GM21737 (cell line): Measurements from ENCODE around the gene ZBTB42.
A peak's percentile ranks its signal among the peaks of the same experiment; 100 is the strongest.

ENCODE experiments used
- ATAC-seq: cut with Tn5 transposase; IDR thresholded peaks from one replicate; pipeline ENCODE4 v1.9.1; 2021; ENCODE audit warnings: mild to moderate bottlenecking, moderate library complexity; ENCODE audit not compliant: unreplicated experiment

Gene ZBTB42

DNA sequence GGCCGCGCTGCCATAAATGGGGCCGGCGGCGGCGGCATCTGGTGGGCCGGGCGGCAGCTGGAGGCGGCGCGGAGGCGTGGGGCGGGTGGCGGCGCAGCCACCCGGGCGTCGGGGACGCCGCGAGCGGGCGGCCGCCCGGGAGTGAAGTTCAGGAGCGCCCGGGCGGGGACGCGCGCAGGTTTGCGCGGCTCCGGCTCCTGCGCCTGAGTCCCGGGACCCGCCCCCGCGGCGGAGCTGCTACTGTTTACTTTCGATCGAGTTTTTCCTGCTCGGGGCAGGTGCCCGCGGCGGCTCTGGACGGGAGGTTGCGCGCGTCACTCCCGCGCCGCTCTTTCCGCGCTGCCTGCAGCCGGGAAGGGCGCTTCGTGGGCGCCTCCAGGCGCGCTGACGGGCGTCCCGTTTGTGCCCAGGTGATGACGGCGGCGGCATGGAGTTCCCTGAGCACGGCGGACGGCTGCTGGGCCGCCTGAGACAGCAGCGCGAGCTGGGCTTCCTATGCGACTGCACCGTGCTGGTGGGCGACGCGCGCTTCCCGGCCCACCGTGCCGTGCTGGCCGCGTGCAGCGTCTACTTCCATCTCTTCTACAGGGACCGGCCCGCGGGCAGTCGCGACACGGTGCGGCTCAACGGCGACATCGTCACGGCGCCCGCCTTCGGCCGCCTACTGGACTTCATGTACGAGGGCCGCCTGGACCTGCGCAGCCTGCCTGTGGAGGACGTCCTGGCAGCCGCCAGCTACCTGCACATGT is at the start of gene ZBTB42:
ZBTB42 (plus strand) TSS at position 331 of the 749 bp plus-strand sequence; CDS start at position 428, 97 bp downstream.
- peak; percentile 29 for ATAC-seq

- ATAC-seq, result no peak
Measured at GRCh38 chr14:104751539-104752422, 49.1 kb upstream of the ZBTB42 start.

- no peak for ATAC-seq
Measured at GRCh38 chr14:104752423-104752734, 48.5 kb upstream of the ZBTB42 start.

GRCh38 chr14:104752735-104753527 is 48.0 kb upstream of the ZBTB42 start, which contains the start of gene SIVA1:
SIVA1 (plus strand) TSS chr14:104753147; CDS start chr14:104753202, 55 bp downstream.
- peak; percentile 87 for ATAC-seq

- ATAC-seq, result no peak
Measured at GRCh38 chr14:104753528-104754212, 47.2 kb upstream of the ZBTB42 start.

- no peak for ATAC-seq
Measured at GRCh38 chr14:104754213-104754851, 46.6 kb upstream of the ZBTB42 start.

GRCh38 chr14:104755621-104756020 is 45.3 kb upstream of the ZBTB42 start:
- no peak for ATAC-seq

GRCh38 chr14:104756477-104757237 is 44.2 kb upstream of the ZBTB42 start:
- no peak for ATAC-seq

DNA sequence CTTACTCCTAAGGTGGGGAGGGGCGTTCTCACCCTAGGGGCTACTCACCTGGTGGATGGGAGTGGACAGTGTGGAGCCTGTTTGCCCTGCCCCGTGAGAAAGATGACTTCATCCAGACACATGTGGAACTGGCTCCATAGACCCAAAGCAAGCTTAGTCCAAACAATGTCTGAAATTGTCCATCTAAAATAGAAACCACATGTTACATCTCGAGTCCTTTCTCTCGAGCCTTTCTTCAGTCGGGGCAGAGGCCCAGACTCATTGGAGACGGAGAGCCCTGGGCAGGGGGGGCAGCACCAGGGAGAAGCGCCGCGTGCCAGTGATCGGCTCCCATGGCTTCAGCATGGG is 43.7 kb upstream of the ZBTB42 start:
- no peak for ATAC-seq

DNA sequence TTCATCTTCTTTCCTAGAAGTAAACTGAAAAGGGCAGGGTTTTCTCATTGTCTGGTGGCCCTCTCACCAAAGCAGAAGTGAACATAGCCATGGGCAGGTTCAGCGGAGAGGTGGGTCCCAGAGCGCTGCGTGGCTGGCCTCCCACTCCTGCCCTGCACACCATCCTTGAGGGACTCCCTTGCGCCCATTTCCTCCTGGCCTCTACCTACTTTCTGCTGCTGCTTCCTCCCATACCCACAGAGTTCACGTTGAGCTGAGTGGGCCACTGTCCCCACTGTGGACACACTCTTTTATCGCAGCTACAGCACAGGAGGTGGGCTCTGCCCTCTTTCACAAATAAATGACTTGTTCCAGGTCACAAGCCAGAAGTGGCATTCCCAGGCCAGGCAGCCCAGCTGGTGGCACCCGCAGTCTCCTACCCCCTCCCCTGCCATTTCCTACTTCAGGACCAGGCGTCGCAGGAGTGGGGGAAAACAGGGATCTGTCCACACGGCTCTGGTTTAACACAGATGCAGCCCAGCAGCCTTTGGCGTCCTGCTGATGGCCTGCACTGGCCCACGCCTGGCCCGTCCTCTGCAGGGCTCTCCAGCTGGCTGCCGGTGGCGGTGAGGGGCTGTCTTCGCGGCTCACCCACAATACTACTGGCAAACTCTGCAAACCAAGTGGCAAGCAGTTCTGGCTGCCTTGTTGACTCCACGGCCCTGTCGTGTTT is 43.1 kb upstream of the ZBTB42 start:
- no peak for ATAC-seq

GRCh38 chr14:104758981-104759969 is 41.6 kb upstream of the ZBTB42 start:
- ATAC-seq, result no peak

GRCh38 chr14:104765517-104765916 is 35.4 kb upstream of the ZBTB42 start:
- ATAC-seq, result no peak

- ATAC-seq, result no peak
Measured at GRCh38 chr14:104766256-104766862, 34.5 kb upstream of the ZBTB42 start.

DNA sequence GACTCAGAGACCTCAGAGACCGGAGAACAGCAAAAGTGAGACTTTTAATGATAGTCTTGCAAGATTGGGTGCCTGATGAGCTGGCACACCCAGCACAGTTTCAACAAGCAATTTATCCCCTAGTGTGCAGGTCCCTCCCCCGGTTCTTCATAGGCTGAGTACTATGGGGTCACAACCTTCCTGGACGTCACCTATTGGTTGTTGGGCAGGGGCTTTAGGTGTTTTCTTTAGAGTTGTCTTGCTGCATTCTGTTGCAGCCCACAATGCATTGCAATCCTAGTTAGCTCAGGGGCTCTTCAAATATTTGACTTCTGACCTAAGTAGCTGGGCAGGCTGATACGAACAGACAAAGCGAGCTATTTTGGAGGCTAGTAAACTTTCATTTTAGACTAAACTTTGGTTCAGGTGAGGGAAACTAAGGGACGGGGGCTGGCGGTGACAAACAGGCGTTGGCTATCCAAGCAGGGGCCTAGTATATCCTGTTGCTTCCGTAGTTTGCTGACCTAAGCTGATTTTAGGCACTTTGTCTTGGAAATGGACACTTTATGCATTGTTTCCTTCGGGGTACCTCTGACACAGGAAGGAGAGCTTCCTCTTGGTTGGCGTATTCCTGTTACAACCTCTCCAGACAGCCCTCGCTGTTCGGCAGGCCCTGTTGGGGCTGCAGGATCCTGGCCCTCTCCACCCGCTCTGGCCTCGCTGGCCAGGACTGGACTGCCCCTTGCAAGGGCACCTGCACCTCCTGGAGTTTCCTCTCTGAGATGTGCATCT is 33.9 kb upstream of the ZBTB42 start:
- ATAC-seq, result no peak

- no peak for ATAC-seq
Measured at GRCh38 chr14:104767634-104767918, 33.3 kb upstream of the ZBTB42 start.

DNA sequence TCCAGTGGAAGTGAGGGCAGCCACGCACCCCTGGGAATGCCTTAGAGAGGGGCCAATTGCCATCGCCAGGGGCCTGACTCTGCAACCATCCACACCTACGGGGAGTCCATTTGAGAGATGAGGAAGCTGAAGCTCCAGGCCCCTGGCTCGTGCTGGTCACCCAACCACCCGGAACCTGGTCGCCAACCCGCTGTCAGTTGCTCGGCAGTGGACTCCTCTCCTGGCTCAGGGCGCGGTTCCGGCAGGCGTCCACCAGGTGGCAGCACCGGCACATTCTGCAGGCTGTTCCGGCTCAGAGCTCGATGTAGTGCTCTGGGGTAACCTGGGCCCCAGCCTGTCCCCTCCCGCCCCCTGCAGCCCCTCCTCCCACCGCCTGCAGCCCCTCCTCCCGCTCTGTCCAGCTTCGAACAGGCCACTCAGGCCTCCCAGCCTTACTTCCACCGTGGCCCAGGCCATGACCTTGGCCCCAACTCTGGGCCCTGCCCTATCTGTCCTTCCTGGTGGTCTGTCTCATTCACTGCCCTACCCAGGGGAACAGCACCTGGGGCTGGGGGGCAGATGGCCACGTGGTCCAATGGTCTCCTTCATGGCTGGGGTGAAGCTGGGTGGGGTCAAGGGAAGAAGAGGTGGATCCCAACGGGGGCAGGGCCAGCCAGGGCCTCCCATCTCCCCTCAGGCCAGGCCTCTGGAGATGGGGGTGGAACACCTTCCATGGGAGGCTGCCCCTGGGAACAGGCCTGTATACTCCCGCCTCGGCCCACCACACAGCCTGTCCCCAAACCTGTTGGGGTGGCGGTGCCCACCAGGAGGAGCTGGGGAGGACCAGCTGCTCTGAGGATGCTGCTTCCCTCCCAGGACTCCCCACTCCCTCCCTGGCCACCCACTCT is 32.2 kb upstream of the ZBTB42 start:
- ATAC-seq, result peak; percentile 70
